HepG2 (cell line): Measurements from ENCODE around the gene PLSCR3. TPM values are rescaled to one million over a fixed set of nuclear protein-coding genes. Genes with fewer than 3 reads are reported as not detected.

Experiments
- CC2D1A ChIP-seq: sonication (generic); formaldehyde crosslinking; IDR thresholded peaks from 2 replicates; pipeline ENCODE4 v1.8.1; 2023; ENCODE audit warnings: mild to moderate bottlenecking, missing genetic modification reagents
- CCAR2 ChIP-seq: fragments of 200-400 bp; formaldehyde crosslinking; optimal IDR thresholded peaks from 2 replicates; pipeline ENCODE3; 2018; ENCODE audit warnings: low read depth, mild to moderate bottlenecking, low read length, moderate library complexity
- EHMT2 ChIP-seq: fragments of 200-600 bp; sonication (generic); IDR thresholded peaks from 2 replicates; pipeline ENCODE4 v1.7.0; 2017; ENCODE audit warnings: antibody characterized with exemption, low read depth, low read length, borderline replicate concordance
- ETS1 ChIP-seq: sonication (generic); formaldehyde crosslinking; IDR thresholded peaks from 2 replicates; pipeline ENCODE4 v1.4.0; 2020; ENCODE audit warnings: missing genetic modification reagents
- EZH2 ChIP-seq: conservative IDR thresholded peaks from 2 replicates; pipeline ENCODE4 v1.6.1; 2012; ENCODE audit warnings: mild to moderate bottlenecking, low read depth, low read length, moderate library complexity
- FOXO1 ChIP-seq: sonication (generic); formaldehyde crosslinking; IDR thresholded peaks from 2 replicates; pipeline ENCODE4 v1.4.0; 2020; ENCODE audit warnings: missing genetic modification reagents
- GTF3A ChIP-seq: sonication (generic); formaldehyde crosslinking; conservative IDR thresholded peaks from 2 replicates; pipeline ENCODE4 v1.4.0; 2020; ENCODE audit warnings: mild to moderate bottlenecking, missing genetic modification reagents
- HHEX ChIP-seq: IDR thresholded peaks from 2 replicates; pipeline ENCODE4 v1.6.1; 2016; ENCODE audit warnings: control low read depth
- HMGA1 ChIP-seq: sonication (generic); formaldehyde crosslinking; conservative IDR thresholded peaks from 2 replicates; pipeline ENCODE4 v1.4.0; 2020; ENCODE audit warnings: missing genetic modification reagents
- HNRNPH1 ChIP-seq: fragments of 200-400 bp; formaldehyde crosslinking; optimal IDR thresholded peaks from 2 replicates; pipeline ENCODE3; 2017; ENCODE audit warnings: mild to moderate bottlenecking, low read depth, low read length
- HNRNPLL ChIP-seq: fragments of 200-400 bp; formaldehyde crosslinking; IDR thresholded peaks from 2 replicates; pipeline ENCODE4 v1.6.1; 2017; ENCODE audit warnings: mild to moderate bottlenecking, low read depth, low read length; ENCODE audit not compliant: poor library complexity, severe bottlenecking
- KLF13 ChIP-seq: sonication (generic); formaldehyde crosslinking; IDR thresholded peaks from 2 replicates; pipeline ENCODE4 v1.4.0; 2020; ENCODE audit warnings: mild to moderate bottlenecking, missing genetic modification reagents
- PRPF4 ChIP-seq: fragments of 200-400 bp; formaldehyde crosslinking; IDR thresholded peaks from 2 replicates; pipeline ENCODE4 v1.6.1; 2016; ENCODE audit warnings: low read length, low read depth; ENCODE audit not compliant: poor library complexity, severe bottlenecking
- SP1 ChIP-seq, 2 experiments: fragments of 450-650 bp in 1 of 2; sonication (generic) in 1 of 2; formaldehyde crosslinking in 1 of 2; IDR thresholded peaks; 2 replicates each; pipeline versions ENCODE4 v1.4.0 to v1.6.1; 2016 to 2020; ENCODE audit warnings: missing genetic modification reagents in 1 of 2
- TEF ChIP-seq: sonication (generic); formaldehyde crosslinking; IDR thresholded peaks from 2 replicates; pipeline ENCODE4 v1.5.0; 2020; ENCODE audit warnings: missing genetic modification reagents
- THYN1 ChIP-seq: sonication (generic); formaldehyde crosslinking; IDR thresholded peaks from 2 replicates; pipeline ENCODE4 v1.8.1; 2023; ENCODE audit warnings: low read depth, mild to moderate bottlenecking, moderate library complexity, missing genetic modification reagents, borderline replicate concordance
- ZBTB7A ChIP-seq: sonication (generic); formaldehyde crosslinking; IDR thresholded peaks from 2 replicates; pipeline ENCODE4 v1.8.0; 2022; ENCODE audit warnings: mild to moderate bottlenecking, missing genetic modification reagents
- ZEB1 ChIP-seq: IDR thresholded peaks from 2 replicates; pipeline ENCODE4 v1.6.1; 2012; ENCODE audit warnings: mild to moderate bottlenecking, low read depth, inconsistent platforms; ENCODE audit not compliant: insufficient replicate concordance
- ZFP90 ChIP-seq: sonication (generic); formaldehyde crosslinking; IDR thresholded peaks from 2 replicates; pipeline ENCODE4 v1.8.0; 2022; ENCODE audit warnings: missing genetic modification reagents, mild to moderate bottlenecking, inconsistent platforms, borderline replicate concordance
- ZNF124 ChIP-seq: sonication (generic); formaldehyde crosslinking; IDR thresholded peaks from 2 replicates; pipeline ENCODE4 v1.4.0; 2020; ENCODE audit warnings: missing genetic modification reagents
- ZNF337 ChIP-seq: sonication (generic); formaldehyde crosslinking; IDR thresholded peaks from 2 replicates; pipeline ENCODE4 v1.5.1; 2020; ENCODE audit warnings: missing genetic modification reagents, low read depth, mild to moderate bottlenecking, borderline replicate concordance
- ZNF501 ChIP-seq: sonication (generic); formaldehyde crosslinking; IDR thresholded peaks from 2 replicates; pipeline ENCODE4 v1.5.1; 2020; ENCODE audit warnings: mild to moderate bottlenecking, moderate library complexity, missing genetic modification reagents
- ZNF674 ChIP-seq: sonication (generic); formaldehyde crosslinking; IDR thresholded peaks from 2 replicates; pipeline ENCODE4 v1.5.0; 2020; ENCODE audit warnings: low read depth, mild to moderate bottlenecking, missing genetic modification reagents
- ZNF724P ChIP-seq: sonication (generic); formaldehyde crosslinking; IDR thresholded peaks from 2 replicates; pipeline ENCODE4 v1.8.0; 2022; ENCODE audit warnings: missing genetic modification reagents, borderline replicate concordance
- ZNF775 ChIP-seq: sonication (generic); formaldehyde crosslinking; IDR thresholded peaks from 2 replicates; pipeline ENCODE4 v1.4.0; 2020; ENCODE audit warnings: missing genetic modification reagents, mild to moderate bottlenecking, moderate library complexity, borderline replicate concordance
- polyA plus RNA-seq, 8 experiments: library from polyadenylated mRNA; depleted of rRNA in 3 of 8; stranded (reverse) in 7 of 8; unstranded in 1 of 8; fragments of >200 nt; fragmentation: Illumina TruSeq in 4 of 8; extraction: Trizol in 4 of 8; gene quantifications; 2 replicates each; pipeline versions ENCODE4 v1.2.1 to v1.2.3, GENCODE V29; 2011 to 2016; ENCODE audit warnings: low read depth in 4 of 8, missing spikeins in 1 of 8, mixed read lengths in 1 of 8; ENCODE audit not compliant: insufficient read depth in 1 of 8
- total RNA-seq, 5 experiments: library from RNA; depleted of rRNA; stranded (reverse); fragments of >200 nt; fragmentation: Illumina TruSeq; extraction: Trizol; gene quantifications; 2 replicates each; pipeline ENCODE4 v1.2.3, GENCODE V29; 2016; ENCODE audit warnings: low read depth in 1 of 5
- TF ChIP-seq, protein P1 (sequence below): sonication (generic); formaldehyde crosslinking; IDR thresholded peaks from 2 replicates; pipeline ENCODE4 v1.4.0; 2020; ENCODE audit warnings: missing genetic modification reagents

PLSCR3 gene
- total and polyA plus RNA-seq, 2 of the 13 experiments (the other 11 are each of a cell fraction or from before 2014, with no cell fraction given): 5.6 to 6.2 TPM

DNA sequence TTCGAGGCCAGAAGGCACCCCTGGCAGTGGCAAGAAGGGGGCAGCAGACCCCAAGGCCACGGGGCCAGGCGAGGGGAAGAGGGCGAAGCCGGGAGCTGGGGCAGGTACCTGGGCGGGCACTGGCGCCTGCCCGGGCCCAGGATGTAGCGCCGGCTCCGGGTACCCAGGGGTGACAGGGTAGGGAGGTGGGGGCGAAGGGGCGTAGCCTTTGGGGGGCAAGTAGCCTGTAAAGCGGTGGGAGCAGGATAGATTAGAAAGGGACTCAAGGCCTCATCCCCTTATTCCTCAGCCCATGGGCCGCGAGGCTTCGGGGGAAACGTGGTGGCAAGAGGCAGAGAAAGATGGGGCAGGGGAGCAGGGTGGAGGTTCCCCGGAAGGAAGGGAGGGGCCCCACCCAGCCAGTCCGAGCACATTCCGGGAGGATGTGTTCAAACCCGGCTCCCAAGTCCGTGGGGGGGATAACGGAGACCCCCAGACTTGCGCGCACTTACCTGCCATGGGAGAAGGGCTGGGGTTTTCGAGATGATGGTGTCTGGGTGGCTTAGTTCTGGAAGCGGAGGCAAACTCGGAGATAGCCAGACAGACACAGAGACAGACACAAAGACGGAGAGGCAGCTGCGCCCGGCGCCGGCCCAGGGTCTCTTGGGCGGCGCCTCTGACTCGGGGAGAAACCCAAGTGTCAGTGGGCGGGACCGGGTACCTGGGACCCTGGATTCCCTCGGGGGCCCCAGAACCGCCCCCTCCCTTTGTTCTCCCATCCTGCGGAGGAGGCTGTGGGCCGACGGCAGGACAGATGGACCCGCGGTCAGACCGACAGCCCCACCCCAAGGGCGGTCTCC is 493 bp downstream of the PLSCR3 start (continued):
- TF ChIP-seq ETS1 (CRISPR knock-in tag): no peak
- TF ChIP-seq EHMT2: no peak
- TF ChIP-seq HNRNPH1: no peak
- TF ChIP-seq HHEX: no peak
- no peak for TF ChIP-seq SP1 (IDR thresholded peaks at IDR 0.05)
- TF ChIP-seq SP1 (CRISPR knock-in tag; IDR thresholded peaks at IDR 0.05): peak; percentile 48; the same call in 1 of the 2 replicates
- no peak for TF ChIP-seq THYN1 (CRISPR knock-in tag)
- no peak for TF ChIP-seq ZNF674
- no peak for TF ChIP-seq EZH2
- TF ChIP-seq ZNF775: no peak
- no peak for TF ChIP-seq ZNF724P
- no peak for TF ChIP-seq PRPF4
- no peak for TF ChIP-seq TEF (CRISPR knock-in tag)
- TF ChIP-seq ZNF124: no peak
- TF ChIP-seq HNRNPLL: no peak
- no peak for TF ChIP-seq ZNF337
- no peak for TF ChIP-seq CCAR2
- peak; percentile 64 for TF ChIP-seq ZEB1
- TF ChIP-seq CC2D1A (CRISPR knock-in tag): no peak
- 0 out of 2 replicates have a peak, but pooled peaks have one; percentile 23 for TF ChIP-seq ZBTB7A (CRISPR knock-in tag)
- no peak for TF ChIP-seq ZNF501 (CRISPR knock-in tag)
- TF ChIP-seq GTF3A (CRISPR knock-in tag): no peak
- TF ChIP-seq HMGA1 (CRISPR knock-in tag): no peak
- TF ChIP-seq ZFP90 (CRISPR knock-in tag): no peak
- no peak for TF ChIP-seq KLF13 (CRISPR knock-in tag)
- TF ChIP-seq FOXO1 (CRISPR knock-in tag): no peak
- TF ChIP-seq, protein P1, sequence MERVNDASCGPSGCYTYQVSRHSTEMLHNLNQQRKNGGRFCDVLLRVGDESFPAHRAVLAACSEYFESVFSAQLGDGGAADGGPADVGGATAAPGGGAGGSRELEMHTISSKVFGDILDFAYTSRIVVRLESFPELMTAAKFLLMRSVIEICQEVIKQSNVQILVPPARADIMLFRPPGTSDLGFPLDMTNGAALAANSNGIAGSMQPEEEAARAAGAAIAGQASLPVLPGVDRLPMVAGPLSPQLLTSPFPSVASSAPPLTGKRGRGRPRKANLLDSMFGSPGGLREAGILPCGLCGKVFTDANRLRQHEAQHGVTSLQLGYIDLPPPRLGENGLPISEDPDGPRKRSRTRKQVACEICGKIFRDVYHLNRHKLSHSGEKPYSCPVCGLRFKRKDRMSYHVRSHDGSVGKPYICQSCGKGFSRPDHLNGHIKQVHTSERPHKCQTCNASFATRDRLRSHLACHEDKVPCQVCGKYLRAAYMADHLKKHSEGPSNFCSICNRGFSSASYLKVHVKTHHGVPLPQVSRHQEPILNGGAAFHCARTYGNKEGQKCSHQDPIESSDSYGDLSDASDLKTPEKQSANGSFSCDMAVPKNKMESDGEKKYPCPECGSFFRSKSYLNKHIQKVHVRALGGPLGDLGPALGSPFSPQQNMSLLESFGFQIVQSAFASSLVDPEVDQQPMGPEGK (CRISPR knock-in tag): peak; percentile 71
